ENCODE data around the gene POU6F2. TPM values are rescaled to one million over a fixed set of nuclear protein-coding genes. Genes with fewer than 3 reads are reported as not detected.

POU6F2 gene
- total and polyA plus RNA-seq, 2 experiments from 2014 or later: 7.2 to 7.3 TPM

DNA sequence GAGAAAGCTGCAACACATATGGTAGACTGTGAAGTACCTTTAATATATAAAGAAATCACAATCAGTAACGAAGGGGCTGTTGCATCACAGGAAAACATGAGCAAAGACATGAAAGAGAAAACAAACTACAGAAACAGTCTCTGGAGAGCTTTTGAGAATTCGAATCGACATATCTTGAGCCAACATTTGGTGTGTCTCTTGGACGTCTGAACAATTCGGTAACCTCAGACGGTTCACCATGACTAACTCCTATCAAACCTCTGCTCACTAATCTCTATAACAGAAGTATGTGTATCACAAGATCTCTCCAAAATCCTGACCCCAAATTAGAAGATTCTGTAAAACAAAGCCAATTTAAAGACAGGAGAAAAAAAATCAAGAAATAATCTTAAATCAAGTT is 326.5 kb downstream of the POU6F2 start:
- no peaks in the 10 kb centered on the region for H3K79me2 ChIP-seq (replicated peaks; ENCODE audit: insufficient read depth)
- H3K4me1 ChIP-seq (ENCODE audit: insufficient read depth): no peaks in the 10 kb centered on the region
- H4K20me1 ChIP-seq (replicated peaks; ENCODE audit: insufficient read depth): no peaks in the 10 kb centered on the region
- H3K27ac ChIP-seq (ENCODE audit: low read depth): no peak overlapping the region
- H3K4me2 ChIP-seq: no peak overlapping the region
- H3K27ac Mint-ChIP-seq: no peak overlapping the region
- H3K4me1 Mint-ChIP-seq: no peaks in the 10 kb centered on the region
- H3K9me3 Mint-ChIP-seq: no peaks in the 10 kb centered on the region
- H3K27me3 Mint-ChIP-seq (ENCODE audit: insufficient read depth, low read depth, poor library complexity): no peaks in the 10 kb centered on the region
- H3F3A ChIP-seq (replicated peaks; ENCODE audit: low read depth): no peaks in the 10 kb centered on the region
- no peaks in the 10 kb centered on the region for H3K36me3 Mint-ChIP-seq (ENCODE audit: low read depth)
- no peak overlapping the region for H3K4me3 ChIP-seq
- TF ChIP-seq EZH2 (IDR thresholded peaks at IDR 0.05; ENCODE audit: low read depth, unreplicated experiment) (no peak), JUNB (IDR thresholded peaks at IDR 0.05; ENCODE audit: unreplicated experiment) (no peak), STAT1 (IDR thresholded peaks at IDR 0.05; ENCODE audit: unreplicated experiment) (no peak), CREB1 (CRISPR knock-in tag; IDR thresholded peaks at IDR 0.05; ENCODE audit: low read depth) (no peak), ZNF331 (CRISPR knock-in tag; IDR thresholded peaks at IDR 0.05; ENCODE audit: low read depth) (no peak), EZH2phosphoT487 (IDR thresholded peaks at IDR 0.05; ENCODE audit: unreplicated experiment) (no peak), ZNF114 (CRISPR knock-in tag; IDR thresholded peaks at IDR 0.05) (no peak), NANOG (IDR thresholded peaks at IDR 0.05; ENCODE audit: borderline replicate concordance) (no peak), POLR2AphosphoS5 (IDR thresholded peaks at IDR 0.05; ENCODE audit: low read depth) (no peak)
- TF ChIP-seq, protein P1, sequence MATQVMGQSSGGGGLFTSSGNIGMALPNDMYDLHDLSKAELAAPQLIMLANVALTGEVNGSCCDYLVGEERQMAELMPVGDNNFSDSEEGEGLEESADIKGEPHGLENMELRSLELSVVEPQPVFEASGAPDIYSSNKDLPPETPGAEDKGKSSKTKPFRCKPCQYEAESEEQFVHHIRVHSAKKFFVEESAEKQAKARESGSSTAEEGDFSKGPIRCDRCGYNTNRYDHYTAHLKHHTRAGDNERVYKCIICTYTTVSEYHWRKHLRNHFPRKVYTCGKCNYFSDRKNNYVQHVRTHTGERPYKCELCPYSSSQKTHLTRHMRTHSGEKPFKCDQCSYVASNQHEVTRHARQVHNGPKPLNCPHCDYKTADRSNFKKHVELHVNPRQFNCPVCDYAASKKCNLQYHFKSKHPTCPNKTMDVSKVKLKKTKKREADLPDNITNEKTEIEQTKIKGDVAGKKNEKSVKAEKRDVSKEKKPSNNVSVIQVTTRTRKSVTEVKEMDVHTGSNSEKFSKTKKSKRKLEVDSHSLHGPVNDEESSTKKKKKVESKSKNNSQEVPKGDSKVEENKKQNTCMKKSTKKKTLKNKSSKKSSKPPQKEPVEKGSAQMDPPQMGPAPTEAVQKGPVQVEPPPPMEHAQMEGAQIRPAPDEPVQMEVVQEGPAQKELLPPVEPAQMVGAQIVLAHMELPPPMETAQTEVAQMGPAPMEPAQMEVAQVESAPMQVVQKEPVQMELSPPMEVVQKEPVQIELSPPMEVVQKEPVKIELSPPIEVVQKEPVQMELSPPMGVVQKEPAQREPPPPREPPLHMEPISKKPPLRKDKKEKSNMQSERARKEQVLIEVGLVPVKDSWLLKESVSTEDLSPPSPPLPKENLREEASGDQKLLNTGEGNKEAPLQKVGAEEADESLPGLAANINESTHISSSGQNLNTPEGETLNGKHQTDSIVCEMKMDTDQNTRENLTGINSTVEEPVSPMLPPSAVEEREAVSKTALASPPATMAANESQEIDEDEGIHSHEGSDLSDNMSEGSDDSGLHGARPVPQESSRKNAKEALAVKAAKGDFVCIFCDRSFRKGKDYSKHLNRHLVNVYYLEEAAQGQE (IDR thresholded peaks at IDR 0.05; ENCODE audit: unreplicated experiment): no peak
- TF ChIP-seq, protein P2, sequence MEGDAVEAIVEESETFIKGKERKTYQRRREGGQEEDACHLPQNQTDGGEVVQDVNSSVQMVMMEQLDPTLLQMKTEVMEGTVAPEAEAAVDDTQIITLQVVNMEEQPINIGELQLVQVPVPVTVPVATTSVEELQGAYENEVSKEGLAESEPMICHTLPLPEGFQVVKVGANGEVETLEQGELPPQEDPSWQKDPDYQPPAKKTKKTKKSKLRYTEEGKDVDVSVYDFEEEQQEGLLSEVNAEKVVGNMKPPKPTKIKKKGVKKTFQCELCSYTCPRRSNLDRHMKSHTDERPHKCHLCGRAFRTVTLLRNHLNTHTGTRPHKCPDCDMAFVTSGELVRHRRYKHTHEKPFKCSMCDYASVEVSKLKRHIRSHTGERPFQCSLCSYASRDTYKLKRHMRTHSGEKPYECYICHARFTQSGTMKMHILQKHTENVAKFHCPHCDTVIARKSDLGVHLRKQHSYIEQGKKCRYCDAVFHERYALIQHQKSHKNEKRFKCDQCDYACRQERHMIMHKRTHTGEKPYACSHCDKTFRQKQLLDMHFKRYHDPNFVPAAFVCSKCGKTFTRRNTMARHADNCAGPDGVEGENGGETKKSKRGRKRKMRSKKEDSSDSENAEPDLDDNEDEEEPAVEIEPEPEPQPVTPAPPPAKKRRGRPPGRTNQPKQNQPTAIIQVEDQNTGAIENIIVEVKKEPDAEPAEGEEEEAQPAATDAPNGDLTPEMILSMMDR (conservative IDR thresholded peaks at IDR 0.05; ENCODE audit: low read depth in 2 of 2): no peak
- TF ChIP-seq, protein P3, sequence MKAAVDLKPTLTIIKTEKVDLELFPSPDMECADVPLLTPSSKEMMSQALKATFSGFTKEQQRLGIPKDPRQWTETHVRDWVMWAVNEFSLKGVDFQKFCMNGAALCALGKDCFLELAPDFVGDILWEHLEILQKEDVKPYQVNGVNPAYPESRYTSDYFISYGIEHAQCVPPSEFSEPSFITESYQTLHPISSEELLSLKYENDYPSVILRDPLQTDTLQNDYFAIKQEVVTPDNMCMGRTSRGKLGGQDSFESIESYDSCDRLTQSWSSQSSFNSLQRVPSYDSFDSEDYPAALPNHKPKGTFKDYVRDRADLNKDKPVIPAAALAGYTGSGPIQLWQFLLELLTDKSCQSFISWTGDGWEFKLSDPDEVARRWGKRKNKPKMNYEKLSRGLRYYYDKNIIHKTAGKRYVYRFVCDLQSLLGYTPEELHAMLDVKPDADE (IDR thresholded peaks at IDR 0.05): no peak
- TF ChIP-seq, protein P4, sequence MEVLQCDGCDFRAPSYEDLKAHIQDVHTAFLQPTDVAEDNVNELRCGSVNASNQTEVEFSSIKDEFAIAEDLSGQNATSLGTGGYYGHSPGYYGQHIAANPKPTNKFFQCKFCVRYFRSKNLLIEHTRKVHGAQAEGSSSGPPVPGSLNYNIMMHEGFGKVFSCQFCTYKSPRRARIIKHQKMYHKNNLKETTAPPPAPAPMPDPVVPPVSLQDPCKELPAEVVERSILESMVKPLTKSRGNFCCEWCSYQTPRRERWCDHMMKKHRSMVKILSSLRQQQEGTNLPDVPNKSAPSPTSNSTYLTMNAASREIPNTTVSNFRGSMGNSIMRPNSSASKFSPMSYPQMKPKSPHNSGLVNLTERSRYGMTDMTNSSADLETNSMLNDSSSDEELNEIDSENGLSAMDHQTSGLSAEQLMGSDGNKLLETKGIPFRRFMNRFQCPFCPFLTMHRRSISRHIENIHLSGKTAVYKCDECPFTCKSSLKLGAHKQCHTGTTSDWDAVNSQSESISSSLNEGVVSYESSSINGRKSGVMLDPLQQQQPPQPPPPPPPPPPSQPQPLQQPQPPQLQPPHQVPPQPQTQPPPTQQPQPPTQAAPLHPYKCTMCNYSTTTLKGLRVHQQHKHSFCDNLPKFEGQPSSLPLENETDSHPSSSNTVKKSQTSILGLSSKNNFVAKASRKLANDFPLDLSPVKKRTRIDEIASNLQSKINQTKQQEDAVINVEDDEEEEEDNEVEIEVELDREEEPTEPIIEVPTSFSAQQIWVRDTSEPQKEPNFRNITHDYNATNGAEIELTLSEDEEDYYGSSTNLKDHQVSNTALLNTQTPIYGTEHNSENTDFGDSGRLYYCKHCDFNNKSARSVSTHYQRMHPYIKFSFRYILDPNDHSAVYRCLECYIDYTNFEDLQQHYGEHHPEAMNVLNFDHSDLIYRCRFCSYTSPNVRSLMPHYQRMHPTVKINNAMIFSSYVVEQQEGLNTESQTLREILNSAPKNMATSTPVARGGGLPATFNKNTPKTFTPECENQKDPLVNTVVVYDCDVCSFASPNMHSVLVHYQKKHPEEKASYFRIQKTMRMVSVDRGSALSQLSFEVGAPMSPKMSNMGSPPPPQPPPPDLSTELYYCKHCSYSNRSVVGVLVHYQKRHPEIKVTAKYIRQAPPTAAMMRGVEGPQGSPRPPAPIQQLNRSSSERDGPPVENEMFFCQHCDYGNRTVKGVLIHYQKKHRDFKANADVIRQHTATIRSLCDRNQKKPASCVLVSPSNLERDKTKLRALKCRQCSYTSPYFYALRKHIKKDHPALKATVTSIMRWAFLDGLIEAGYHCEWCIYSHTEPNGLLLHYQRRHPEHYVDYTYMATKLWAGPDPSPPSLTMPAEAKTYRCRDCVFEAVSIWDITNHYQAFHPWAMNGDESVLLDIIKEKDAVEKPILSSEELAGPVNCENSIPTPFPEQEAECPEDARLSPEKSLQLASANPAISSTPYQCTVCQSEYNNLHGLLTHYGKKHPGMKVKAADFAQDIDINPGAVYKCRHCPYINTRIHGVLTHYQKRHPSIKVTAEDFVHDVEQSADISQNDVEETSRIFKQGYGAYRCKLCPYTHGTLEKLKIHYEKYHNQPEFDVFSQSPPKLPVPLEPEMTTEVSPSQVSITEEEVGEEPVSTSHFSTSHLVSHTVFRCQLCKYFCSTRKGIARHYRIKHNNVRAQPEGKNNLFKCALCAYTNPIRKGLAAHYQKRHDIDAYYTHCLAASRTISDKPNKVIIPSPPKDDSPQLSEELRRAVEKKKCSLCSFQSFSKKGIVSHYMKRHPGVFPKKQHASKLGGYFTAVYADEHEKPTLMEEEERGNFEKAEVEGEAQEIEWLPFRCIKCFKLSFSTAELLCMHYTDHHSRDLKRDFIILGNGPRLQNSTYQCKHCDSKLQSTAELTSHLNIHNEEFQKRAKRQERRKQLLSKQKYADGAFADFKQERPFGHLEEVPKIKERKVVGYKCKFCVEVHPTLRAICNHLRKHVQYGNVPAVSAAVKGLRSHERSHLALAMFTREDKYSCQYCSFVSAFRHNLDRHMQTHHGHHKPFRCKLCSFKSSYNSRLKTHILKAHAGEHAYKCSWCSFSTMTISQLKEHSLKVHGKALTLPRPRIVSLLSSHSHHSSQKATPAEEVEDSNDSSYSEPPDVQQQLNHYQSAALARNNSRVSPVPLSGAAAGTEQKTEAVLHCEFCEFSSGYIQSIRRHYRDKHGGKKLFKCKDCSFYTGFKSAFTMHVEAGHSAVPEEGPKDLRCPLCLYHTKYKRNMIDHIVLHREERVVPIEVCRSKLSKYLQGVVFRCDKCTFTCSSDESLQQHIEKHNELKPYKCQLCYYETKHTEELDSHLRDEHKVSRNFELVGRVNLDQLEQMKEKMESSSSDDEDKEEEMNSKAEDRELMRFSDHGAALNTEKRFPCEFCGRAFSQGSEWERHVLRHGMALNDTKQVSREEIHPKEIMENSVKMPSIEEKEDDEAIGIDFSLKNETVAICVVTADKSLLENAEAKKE (CRISPR knock-in tag; IDR thresholded peaks at IDR 0.05): no peak
- H3K4me3 Mint-ChIP-seq: no peak overlapping the region
- no peaks in the 10 kb centered on the region for H3K36me3 ChIP-seq (ENCODE audit: insufficient read depth)
- H3K9me2 ChIP-seq (ENCODE audit: insufficient read depth): 0 out of 2 replicates have a peak, but pooled peaks cover 5% of the 10 kb centered on the region
- H3K27me3 ChIP-seq (ENCODE audit: insufficient read depth): no peaks in the 10 kb centered on the region
- no peak for DNase-seq (ENCODE audit: low spot score)
- H2AFZ ChIP-seq: no peak overlapping the region
- no peak for ATAC-seq

Measured in GM23338 (cell line).